Stimulated activated CD4-positive, alpha-beta T cell treated with anti-CD3 and anti-CD28 coated beads, Interleukin-12 subunit alpha, Interleukin-12 subunit beta, amount 100 ng/mL, for 24 hours (primary cell): ENCODE data around the gene PRMT3.
"Not testable (repeated sequence)": the region's sequence is repeated elsewhere in the genome, so short reads cannot be mapped to it uniquely, and the experiment has no call there.

Experiments
- DNase-seq, 2 experiments: peaks; one replicate each; pipeline ENCODE4 v3.0.0-alpha.2; 2020; ENCODE audit warnings: low read depth in 2 of 2

PRMT3 gene

DNA sequence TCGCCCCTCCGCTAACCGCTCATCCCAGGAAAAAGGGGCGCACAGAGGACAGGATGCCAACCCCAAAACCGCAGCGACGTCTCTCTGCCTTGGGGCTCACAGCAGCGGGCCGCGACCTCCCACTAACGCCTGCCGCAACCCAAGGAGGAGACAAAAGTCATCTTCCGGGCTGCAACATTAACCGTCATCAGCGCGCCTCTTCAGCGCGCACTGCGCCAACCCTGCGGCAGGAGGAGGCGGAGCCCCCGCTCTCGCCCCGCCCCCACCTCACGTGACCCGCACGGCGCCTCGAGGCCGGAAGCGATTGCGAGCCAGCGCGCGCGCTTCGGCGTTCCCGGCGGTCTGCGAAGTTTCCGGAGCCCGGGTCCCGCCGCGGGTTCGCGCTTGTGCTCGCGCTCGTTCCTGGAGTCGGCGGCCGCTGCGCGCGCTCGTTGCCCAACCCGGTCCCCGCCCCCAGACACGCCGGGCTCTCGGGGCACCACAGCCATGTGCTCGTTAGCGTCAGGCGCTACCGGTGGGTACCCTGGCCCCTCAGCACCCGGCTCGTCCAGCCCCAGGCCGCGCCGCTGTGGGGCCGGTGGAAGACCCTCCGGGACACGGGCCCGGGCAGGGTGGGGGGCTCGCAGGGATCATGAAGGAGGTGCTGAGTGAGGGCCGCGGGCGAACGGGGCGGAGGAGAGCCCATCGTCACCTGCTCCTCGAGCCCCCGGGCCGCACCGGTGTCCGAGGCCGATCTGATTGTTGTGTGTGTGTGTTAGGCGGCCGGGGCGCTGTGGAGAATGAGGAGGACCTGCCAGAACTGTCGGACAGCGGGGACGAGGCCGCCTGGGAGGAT lies at the start of gene PRMT3:
Gene PRMT3 (plus strand): TSS at position 456 of the 835 bp plus-strand sequence. CDS start 31 bp downstream, at position 487.
- peak; percentile 93 to 98 for DNase-seq

DNA sequence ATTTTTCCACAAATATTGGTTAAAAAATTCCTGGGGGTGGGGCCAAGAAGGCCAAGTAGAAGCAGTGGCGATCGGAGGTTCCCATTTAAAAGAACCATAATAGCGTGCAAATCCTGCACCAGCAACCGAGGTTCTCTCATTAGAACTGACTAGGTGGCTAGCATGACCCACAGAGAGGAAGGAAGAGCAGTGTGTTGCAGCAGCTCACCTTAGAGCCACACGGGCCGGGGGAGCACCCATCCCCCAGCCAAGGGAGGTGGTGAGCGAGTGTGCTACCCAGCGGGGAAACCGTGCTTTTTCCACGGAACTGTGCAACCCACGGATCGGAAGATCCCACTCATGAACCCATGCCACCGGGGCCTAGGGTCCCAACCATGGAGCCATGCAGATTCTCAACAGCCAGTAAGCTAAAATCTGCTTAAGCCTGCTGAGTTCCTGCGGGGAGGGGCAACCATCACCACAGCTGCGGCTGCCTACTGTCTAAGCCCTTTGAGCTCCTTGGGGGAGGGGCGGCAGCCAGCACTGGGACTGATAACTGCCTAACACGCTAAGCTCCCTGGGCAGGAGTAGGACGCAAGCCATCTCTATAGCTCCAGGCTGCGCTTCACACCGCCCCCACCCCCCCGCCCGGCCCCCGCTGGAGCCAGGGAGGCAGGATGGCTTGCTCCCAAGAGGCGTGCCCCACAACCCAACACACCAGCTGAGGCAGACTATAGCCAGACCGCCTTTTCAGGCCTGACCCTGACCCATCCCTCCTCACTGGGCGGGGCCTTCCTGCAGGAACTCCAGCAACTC lies 45.0 kb upstream of the PRMT3 start:
- DNase-seq, result no peak

DNA sequence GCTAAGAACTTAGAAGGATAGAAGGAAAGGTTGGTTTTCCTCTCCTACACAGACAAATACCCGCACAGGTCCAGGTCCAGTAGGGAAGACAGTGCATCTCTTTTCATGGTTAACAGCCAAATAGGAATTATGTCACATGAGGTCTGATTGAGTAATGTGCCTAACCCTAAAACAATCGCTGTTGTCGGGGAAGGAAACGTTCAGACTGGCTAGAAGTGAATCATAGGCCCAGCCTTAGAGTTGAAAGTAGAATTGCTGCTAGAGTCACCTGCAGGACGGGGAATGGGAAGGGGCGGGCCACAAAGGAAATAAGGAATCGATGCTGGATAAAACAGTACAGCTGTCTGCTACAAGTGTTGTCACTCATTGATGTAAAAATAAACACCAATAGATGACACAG lies 36.4 kb upstream of the PRMT3 start:
- DNase-seq, result no peak

DNA sequence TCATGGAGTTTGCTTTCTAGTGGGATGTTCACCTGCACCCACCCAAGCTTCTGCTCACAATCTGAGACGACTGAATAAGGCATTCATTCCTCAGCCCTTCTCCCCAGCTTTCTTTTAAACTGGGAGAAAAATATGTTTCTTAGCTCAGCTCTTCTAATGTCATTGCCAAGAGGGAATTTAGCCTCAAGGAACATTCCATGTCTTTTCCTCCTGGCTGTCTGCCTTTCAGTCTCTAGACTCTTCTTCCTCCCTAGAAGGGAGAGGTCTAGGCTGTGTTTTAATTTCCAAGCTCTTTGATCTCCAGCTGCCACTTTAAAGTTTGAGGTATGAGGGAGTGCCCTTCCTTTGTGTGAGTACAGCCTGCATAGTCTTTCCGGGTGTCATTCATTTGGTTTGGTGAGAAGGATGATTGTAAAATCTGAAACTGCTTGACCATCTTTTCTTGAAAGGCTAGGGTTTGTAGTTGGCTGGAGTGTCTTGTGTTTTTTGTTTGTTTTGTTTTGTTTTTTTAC lies 35.7 kb upstream of the PRMT3 start:
- DNase-seq, result no peak

DNA sequence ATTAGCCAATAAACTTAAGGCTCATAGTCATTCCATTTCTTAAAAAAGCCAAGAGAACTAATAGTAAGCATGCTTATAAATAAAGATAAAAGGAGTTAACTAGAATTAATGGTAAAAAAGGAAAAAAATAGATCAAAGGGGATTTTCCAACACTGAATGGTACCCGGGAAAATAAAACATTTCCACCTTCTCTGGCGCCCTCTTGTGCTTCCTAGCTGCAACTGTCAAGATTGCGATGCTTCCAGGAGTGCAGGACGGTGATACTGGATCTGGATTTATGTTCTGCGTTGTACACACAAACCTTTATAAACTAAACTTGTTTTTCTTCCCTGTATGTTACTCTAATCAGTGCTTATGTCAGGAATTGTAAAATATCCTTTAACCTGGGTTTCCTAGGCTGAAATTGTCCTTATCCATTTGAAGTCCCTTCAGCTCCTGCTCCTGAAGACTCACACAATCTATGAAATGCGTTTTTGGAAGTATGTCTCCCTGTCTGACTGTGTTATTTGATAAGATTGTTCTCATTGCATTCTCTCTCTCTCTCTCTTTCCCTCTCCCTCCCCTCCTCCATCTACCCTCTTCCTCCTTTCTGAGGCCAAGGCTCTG lies 33.6 kb upstream of the PRMT3 start:
- no peak for DNase-seq

DNA sequence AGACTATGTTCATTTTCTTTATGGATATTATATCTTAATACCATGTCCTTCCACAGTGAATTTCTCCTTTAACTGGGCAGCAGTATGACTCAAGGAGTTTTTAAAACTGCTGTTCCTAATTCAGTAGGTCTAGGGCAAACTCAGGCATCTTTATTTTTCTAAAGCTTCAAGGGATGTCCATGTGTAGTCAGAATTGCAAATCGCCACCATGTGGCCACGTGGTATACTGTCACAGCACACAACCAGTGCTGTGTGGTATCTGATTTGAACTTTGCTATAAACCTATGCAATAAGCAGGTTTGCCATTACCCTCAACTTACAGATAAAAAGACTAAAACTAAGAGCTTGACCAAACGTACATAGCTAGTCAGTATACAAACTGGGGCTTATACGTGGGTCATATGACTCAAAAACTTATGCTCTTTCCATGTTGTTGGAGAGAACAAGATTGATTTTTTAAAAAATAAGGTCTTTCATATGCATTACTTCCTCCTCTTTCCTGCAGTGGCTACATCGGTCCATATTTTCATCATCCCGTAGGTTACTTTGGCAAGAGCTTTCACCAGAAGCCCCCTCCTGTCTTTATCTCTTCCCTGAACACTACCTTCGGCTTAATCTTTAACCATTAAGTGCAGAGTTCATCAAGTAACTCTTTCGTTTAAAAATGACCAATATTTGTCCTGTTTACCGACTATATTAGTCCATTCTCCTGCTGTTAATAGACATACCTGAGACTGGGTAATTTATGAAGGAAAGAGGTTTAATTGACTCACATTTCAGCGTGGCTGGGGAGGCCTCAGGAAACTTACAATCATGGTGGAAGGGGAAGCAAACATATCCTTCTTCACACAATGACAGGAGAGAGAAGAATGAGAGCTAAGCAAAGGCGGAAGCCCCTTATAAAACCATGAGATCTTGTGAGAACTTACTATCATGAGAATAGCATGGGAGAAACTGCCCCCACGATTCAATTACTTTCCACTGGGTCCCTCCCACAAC lies 32.0 kb upstream of the PRMT3 start:
- DNase-seq, result no peak

DNA sequence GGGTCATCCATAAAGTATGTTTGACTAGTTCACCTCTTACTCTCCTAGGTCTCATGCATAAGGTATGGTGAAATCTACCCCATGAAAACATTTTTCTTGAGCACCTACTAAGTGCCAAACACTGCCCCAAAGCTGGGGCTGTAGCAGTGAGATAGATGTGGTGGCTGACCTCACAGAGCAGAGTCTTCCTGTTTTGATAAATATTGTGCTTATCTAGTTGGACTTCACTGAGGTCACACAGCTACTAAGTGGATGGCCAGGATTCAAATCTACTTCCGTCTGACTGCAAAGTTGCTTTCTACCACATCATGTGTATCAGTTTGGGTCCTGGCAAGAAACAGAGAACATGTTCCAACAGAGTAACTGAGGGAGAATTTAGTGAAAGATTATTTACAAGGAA lies 30.4 kb upstream of the PRMT3 start:
- no peak for DNase-seq

DNA sequence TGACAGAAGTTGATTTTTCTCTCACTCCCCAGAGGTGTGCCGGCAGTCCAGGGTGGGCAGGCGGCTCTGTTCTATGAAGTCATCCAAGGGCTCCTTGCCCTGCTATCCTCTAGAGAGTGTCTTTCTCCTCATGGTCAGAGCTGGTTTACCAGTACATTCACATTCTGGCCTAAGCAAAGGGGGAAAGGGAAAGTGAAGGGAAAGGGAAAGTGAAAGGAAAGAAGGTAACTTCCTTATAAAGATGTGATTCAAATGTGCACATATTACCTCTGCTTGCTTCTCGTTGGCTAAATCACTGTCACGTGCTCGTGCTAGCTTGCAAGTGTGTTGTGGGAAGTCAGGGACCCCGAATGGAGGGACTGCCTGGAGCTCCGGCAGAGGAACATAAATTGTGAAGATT lies 26.9 kb upstream of the PRMT3 start:
- DNase-seq, result no peak

DNA sequence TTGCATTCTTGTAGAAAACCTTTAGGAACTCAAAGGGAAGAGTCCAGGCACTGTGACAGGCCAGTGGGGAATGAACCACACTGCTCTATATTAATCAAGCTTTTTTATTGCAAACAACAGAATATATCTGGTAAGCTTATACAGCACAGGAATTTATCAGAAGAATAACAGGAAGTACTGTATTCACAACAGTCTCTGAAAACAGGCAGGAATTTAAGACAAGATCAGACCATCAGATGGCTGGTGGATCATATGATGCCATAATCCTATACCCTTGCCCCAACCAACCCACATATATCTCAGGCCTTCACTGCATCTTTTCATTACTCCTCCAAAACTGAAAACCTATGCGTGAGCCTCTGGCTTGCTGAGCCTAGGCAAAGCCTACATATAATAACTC lies 25.0 kb upstream of the PRMT3 start:
- no peak for DNase-seq

DNA sequence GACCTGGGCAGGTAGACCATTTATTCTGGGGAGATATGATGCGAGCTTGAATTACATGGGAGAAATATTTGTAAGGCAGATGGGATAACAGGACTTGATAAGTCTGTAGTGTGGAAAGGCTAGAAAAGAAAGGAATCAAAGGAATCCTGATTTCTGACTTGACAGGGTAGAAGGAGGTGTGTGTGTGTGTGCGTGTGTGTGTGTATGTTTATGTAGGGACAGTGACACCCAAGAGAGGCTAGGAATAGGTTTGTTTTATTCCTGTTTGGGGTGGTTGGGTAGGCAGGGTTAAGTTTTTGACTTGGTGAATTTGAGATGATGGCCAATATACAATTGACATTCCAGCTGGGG lies 24.4 kb upstream of the PRMT3 start:
- DNase-seq, result no peak

DNA sequence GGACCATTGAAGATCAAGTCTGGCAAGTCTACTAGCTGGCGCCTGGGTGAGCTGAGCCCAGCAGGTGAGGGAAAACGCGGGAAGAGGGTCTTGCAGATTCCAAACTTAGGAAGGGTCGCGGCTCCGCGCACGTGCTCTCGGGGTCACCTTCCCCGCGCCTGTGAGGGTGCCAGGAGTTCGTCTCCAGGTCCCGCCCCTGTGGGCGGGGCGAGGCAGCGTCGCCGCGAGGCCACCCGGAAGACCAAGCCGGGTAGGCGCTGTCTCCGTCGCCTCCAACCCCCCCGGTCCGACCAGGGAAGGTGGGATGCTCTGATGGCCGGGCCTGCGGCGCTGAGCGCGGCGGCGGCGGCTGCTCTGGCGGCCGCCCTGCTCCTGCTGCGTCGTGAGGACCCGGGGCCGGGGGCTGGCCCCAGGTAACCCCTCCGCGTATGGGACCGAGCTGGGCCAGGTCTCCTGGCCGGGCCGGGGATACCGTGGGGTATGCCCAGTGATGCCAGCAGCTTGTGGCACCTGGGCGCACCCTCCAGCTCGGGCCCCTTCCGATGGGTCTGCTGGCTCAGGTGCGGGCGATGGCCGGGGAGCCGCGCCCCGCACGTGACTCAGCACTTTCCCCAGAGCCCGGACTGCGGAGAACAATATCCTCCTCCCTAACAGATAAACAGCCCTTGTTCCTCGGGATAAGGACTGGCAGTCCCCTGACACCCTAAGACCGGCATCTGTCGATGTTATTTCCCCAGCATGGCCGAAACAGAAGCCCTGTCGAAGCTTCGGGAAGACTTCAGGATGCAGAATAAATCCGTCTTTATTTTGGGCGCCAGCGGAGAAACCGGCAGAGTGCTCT lies 23.8 kb upstream of the PRMT3 start, which contains the start of gene HTATIP2:
Gene HTATIP2 (plus strand): TSS at position 215 of the 841 bp plus-strand sequence. CDS start 524 bp downstream, at position 739.
- peak; percentile 59 to 66 for DNase-seq

DNA sequence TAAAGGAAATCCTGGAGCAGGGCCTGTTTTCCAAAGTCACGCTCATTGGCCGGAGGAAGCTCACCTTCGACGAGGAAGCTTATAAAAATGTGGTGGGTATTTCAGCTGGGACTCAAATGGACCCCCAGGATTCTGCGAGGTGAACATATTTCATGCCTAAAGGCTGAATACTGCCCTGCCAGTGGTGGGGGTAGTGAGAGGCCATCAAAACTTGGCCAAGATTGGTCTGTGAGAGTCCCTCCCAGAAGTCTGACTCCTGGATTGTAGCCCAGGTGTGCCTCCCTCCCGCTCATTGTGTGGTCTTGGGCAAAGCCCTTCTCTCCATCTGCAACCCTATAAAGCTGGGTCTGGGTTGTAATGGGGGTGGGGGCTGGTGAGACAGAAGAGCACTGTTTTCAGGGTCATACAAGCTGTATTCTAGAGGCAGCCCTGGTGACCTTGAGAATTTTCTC lies 23.1 kb upstream of the PRMT3 start:
- DNase-seq, result no peak

DNA sequence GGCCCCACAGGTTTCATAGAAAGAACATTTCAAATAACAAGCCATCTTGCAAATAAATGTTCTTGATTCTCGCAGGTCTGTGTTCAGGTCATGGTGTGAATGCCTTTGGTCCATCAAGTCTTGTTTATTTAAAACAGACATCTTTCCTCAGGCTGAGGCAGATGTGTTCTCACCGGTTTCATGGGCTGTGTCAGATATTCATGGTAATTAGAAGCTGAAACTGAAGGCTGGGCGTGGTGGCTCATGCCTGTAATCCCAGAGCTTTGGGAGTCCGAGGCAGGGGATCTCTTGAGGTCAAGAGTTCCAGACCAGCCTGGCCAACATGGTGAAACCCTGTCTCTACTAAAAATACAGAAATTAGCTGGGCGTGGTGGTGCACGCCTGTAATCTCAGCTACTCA lies 22.1 kb upstream of the PRMT3 start:
- DNase-seq, result not testable (repeated sequence)

DNA sequence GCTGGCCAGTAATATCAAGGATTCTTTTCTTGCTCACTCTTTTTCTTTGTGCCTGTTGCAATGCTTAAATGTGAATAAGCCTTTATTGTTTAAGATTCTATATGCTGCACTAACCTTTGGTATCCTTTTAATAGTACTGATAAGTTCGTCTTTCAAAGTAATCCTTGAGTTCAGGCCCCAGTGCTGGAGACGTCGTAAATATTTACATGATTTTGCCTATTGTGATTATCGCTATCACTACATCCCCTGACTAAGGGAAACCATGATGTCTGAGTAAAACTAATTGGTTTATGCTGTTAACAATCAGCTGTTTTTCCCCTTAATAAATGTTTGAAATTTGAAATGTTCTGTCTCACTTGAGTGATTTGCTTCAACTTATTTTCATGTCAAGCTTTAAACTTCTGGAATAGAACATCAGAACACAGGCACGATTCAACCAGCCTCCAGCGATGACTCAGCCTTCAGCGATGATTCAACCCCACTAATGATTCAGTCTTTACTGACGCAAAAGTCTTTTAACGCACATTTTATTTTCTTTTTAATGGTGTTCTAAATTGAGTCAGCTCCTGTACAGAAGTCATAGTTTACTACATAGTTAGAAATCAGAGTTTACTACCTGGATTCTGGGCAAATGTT lies 20.1 kb upstream of the PRMT3 start:
- peak; percentile 43 to 52 for DNase-seq

DNA sequence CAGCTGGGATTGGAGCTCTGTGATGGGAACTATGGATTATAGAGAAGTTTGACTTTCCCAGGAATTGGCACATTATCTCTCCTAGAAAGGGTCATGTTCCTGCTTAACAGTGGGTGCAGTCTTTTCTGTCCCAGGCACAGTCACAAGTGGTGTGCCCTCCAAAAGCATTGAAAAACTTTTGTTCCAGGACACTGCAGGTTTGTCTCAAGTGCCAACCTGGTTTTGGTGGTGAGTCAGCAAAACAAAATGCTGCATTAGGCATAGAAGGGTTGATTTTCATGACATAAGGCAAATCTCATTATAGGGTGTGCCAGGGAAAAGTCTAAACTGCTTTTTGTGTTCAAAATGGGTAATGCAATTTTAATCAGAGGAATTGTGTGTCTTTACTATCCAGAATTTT lies 19.1 kb upstream of the PRMT3 start:
- DNase-seq, result no peak

DNA sequence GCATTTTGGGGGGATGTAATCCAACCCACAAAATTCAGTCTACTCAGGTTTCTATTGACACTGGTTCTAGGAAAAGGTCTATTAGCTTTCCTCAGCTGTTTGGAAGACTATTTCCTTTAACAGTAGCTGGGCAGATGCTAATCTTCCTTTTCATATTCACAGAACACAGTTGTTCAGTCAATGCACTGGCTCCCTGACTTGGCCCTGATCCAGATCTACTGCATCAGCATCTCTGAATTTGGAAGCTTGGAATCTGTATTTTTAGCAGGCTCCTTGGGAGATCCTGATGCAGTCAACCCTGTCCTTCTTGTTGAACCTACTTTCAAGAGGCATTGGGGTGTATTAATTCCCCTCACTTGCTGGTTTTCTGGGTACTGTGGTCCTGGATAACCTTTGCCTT lies 17.7 kb upstream of the PRMT3 start:
- DNase-seq, result no peak

DNA sequence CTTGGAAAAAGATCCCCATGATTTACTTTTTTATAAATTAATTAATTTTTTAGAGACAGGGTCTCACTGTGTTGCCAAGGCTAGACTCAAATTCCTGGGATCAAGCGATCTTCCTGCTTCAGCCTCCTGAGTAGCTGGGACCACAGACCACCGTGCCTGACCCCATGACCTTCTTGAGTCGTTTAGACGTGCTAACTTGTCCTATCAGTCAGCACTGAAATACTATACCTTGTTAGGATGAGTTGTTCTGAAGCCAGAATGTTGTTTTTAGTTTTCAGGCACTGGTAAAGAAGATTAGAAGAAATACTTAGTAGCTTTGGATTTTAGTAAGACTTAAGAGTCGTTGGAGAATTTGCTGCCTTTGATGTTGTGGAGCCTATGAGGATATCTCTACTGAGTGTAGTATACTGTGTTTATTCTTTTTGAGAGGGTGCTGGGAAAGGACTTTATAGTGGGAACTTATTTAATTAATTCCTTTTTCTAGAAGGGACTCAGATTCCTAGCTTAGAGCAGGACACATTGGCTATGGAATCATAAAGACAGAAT lies 15.4 kb upstream of the PRMT3 start:
- no peak for DNase-seq

DNA sequence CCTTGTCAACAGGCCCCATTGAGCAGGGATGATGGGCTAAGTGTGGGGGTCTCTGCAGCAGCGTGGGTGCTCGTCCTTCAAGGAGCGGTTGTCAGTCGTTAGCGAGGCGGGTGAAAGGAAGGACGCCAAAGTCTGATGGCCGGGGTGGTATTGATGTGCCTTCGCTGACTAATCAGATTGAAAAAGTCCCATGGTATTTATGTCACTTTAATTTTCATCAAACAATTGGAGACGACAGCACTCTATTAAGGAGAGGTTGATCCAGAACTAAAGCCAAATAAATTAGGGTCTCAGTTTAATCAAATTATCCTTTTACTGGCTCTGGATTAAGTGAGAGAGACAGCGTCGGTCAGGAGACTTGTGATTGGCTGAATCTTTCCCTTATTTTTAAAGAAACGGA lies 14.4 kb upstream of the PRMT3 start:
- no peak for DNase-seq

DNA sequence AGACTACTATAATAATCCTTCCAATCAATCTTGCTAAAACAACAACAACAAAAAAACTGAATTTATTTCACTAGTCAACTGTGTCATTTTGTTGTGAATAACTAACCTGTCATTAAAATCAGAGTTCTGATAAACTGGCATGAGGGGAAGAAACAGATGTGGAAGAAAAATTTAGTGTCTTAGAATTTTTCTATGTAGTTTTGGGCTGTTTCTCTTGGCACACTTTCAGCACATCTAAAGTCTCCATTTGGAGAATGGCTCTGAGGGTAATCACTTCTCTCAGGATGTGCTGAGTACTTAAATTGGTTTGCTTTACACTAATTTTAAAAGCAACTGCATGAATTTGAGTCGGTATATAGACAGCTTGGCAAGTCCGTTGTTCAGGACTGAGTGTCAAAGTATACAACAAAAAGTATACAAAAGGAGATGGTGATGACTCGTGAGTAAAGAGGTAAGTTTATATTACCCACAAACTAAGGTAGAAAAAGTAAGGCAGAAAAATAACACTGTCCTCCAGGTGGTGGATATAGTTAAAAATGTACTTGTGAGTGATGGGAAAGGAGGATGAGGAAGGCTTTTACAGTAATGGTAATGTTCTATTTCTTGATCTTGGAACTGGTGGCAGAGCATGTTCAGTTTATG lies 13.8 kb upstream of the PRMT3 start:
- DNase-seq, result no peak
